ENCODE data around the gene DECR2. TPM values are rescaled to one million over a fixed set of nuclear protein-coding genes. Genes with fewer than 3 reads are reported as not detected.

Gene DECR2
- total and polyA plus RNA-seq, 9 of the 15 experiments (the other 6 are each of a cell fraction or from before 2014, with no cell fraction given) = 1.0 to 31.9 (median 10.3) TPM

DNA sequence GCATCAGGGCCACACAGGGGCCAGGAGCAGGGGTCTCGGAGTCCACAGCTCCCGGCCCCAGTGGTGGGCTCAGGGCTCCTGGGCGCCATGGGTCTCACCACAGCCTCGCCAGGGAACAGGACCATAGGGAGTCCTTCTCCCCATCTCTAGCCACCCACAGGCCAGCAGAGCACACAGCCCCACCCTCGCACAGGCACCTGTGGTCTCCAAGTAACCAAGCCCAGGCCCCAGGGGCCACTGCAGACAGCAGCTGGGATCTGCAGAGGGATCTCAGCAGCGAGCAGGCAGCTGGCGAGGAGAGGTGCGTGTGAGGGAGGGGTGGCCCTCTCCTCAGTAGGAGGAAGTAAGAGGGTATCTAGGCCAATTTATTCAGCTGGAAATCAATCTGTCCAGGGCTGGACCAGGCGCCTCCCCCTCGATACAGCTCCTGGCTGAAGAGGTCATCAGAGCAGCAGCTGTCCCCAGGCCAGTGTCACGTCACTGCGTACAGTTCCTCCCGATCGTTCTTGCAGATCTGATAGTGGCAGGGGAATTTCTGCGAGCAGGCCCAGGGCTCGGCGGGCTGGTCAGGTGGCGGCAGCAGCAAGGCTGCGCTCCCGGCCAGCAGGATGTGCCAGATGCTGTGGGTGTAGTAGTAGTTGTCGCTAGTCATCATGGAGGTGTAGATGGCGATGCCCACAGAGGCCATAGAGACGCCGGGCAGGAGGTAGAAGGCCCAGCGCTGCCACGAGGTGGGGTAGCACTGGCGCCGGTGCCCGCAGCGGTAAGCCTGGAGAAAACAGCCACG lies 30.0 kb upstream of the DECR2 start:
- in situ Hi-C loops (cut with MboI) = no loop called here
- TF ChIP-seq MYBL2 (IDR thresholded peaks at IDR 0.05; ENCODE audit: low read depth) (no peak), MYBL2 (CRISPR knock-in tag; IDR thresholded peaks at IDR 0.05; ENCODE audit: borderline replicate concordance) (no peak), ZNF384 (IDR thresholded peaks at IDR 0.05; ENCODE audit: low read depth, low read length) (no peak), GABPB1 (CRISPR knock-in tag; IDR thresholded peaks at IDR 0.05) (no peak), SLC30A9 (CRISPR knock-in tag; IDR thresholded peaks at IDR 0.05) (no peak), TRIM24 (IDR thresholded peaks at IDR 0.05) (no peak), ATF1 (CRISPR knock-in tag; IDR thresholded peaks at IDR 0.05) (no peak), ATF1 (tag; IDR thresholded peaks at IDR 0.05) (peak; percentile 15; the same call in 1 of the 2 replicates), CEBPG (CRISPR knock-in tag; IDR thresholded peaks at IDR 0.05) (no peak), CEBPG (tag; conservative IDR thresholded peaks at IDR 0.05 in 1 of 2, IDR thresholded peaks at IDR 0.05 in 1 of 2) (no peak), COPS2 (conservative IDR thresholded peaks at IDR 0.05) (no peak), ZC3H4 (CRISPR knock-in tag; IDR thresholded peaks at IDR 0.05; ENCODE audit: borderline replicate concordance) (no peak), HDAC3 (IDR thresholded peaks at IDR 0.05; ENCODE audit: borderline replicate concordance, partially characterized antibody) (no peak), CREM (IDR thresholded peaks at IDR 0.05; ENCODE audit: low read depth) (peak; percentile 48), MBD2 (IDR thresholded peaks at IDR 0.05; ENCODE audit: borderline replicate concordance, low read depth) (no peak), KDM2B (CRISPR knock-in tag; IDR thresholded peaks at IDR 0.05) (no peak), NR2C2 (CRISPR knock-in tag; IDR thresholded peaks at IDR 0.05) (no peak), NR2C2 (tag; IDR thresholded peaks at IDR 0.05) (no peak)
- TF ChIP-seq, protein P1, sequence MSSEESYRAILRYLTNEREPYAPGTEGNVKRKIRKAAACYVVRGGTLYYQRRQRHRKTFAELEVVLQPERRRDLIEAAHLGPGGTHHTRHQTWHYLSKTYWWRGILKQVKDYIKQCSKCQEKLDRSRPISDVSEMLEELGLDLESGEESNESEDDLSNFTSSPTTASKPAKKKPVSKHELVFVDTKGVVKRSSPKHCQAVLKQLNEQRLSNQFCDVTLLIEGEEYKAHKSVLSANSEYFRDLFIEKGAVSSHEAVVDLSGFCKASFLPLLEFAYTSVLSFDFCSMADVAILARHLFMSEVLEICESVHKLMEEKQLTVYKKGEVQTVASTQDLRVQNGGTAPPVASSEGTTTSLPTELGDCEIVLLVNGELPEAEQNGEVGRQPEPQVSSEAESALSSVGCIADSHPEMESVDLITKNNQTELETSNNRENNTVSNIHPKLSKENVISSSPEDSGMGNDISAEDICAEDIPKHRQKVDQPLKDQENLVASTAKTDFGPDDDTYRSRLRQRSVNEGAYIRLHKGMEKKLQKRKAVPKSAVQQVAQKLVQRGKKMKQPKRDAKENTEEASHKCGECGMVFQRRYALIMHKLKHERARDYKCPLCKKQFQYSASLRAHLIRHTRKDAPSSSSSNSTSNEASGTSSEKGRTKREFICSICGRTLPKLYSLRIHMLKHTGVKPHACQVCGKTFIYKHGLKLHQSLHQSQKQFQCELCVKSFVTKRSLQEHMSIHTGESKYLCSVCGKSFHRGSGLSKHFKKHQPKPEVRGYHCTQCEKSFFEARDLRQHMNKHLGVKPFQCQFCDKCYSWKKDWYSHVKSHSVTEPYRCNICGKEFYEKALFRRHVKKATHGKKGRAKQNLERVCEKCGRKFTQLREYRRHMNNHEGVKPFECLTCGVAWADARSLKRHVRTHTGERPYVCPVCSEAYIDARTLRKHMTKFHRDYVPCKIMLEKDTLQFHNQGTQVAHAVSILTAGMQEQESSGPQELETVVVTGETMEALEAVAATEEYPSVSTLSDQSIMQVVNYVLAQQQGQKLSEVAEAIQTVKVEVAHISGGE (CRISPR knock-in tag; IDR thresholded peaks at IDR 0.05) = no peak
- TF ChIP-seq, protein P2, sequence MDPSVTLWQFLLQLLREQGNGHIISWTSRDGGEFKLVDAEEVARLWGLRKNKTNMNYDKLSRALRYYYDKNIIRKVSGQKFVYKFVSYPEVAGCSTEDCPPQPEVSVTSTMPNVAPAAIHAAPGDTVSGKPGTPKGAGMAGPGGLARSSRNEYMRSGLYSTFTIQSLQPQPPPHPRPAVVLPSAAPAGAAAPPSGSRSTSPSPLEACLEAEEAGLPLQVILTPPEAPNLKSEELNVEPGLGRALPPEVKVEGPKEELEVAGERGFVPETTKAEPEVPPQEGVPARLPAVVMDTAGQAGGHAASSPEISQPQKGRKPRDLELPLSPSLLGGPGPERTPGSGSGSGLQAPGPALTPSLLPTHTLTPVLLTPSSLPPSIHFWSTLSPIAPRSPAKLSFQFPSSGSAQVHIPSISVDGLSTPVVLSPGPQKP (CRISPR knock-in tag; IDR thresholded peaks at IDR 0.05) = no peak

More for the DNA sequence above, 30.0 kb upstream of the DECR2 start:
- Histone ChIP-seq H3K36me3 (ENCODE audit: control insufficient read depth, insufficient read depth, low read length) (peaks cover 83% of the 10 kb centered on the region; the same call in 2 of the 3 replicates), H3K4me1 (replicated peaks in 1 of 2; ENCODE audit: control insufficient read depth in 2 of 2, insufficient read depth in 2 of 2, low read length in 2 of 2) (peaks cover 9 to 69% of the 10 kb centered on the region in 2 experiments), H3K79me2 (ENCODE audit: control insufficient read depth, insufficient read depth, low read length) (peaks cover 13% of the 10 kb centered on the region), H4K20me1 (replicated peaks; ENCODE audit: control insufficient read depth, insufficient read depth, low read length) (no peaks in the 10 kb centered on the region), H3K4me2 (ENCODE audit: insufficient read depth, low read length) (no peak overlapping the region), H3K27ac (ENCODE audit: extremely low read depth, low read depth, low read length) (no peak overlapping the region), H3K4me3 (no peak overlapping the region), H2AFZ (ENCODE audit: low read depth, low read length) (no peak overlapping the region), H3K9me3 (replicated peaks; ENCODE audit: control insufficient read depth, insufficient read depth, low read depth, low read length) (no peaks in the 10 kb centered on the region), H3K9ac (ENCODE audit: insufficient read depth in 1 of 2, low read depth in 2 of 2, low read length in 2 of 2) (peak overlapping the region in 1 of 2 experiments; percentile 92; a peak in 2 of 4 replicates), H3K9me1 (ENCODE audit: control insufficient read depth, insufficient read depth, low read length) (peaks cover 5% of the 10 kb centered on the region), H3K27me3 (ENCODE audit: control insufficient read depth in 2 of 2, insufficient read depth in 2 of 2, low read length in 2 of 2) (no peaks in the 10 kb centered on the region)
- intact Hi-C loops (cut with micrococcal nuclease) = no loop called here
- ChIA-PET POLR2A (interaction anchor here (1.1 to 1.3 kb wide), 2 partner anchors 10 to 19 kb away, joined by 5 read pairs; partner anchors contain the start of genes AXIN1 and PGAP6), CTCF (ENCODE audit: low intra/inter-chr PET ratio) (interaction anchor here (0.6 kb wide), 1 partner anchor 27 kb away, joined by 3 read pairs; no protein-coding TSS in a partner anchor)
- DNase-seq (ENCODE audit: extremely low read depth in 1 of 4, low spot score in 3 of 4) (no peak), FAIRE-seq (no peak), ATAC-seq (no peak)
- 70% methylated on average over 30 of the region's 31 CpGs for WGBS (ENCODE audit: insufficient coverage, low coverage, missing lambda C conversion rate)
- no TSS peak for BruUV-seq (replicated peaks)

Data from K562 (cell line).